Endothelial cell of umbilical vein (primary cell): ENCODE measurements around the gene NUMBL.

ENCODE experiments used
- EZH2 ChIP-seq: IDR thresholded peaks from 2 replicates; pipeline ENCODE4 v1.6.1; 2012; ENCODE audit warnings: borderline replicate concordance, low read depth, mild to moderate bottlenecking, moderate library complexity, low read length, inconsistent platforms; ENCODE audit not compliant: severe bottlenecking
- FOS ChIP-seq: IDR thresholded peaks from 2 replicates; pipeline ENCODE4 v1.6.1; 2011; ENCODE audit warnings: mild to moderate bottlenecking, low read length, moderate library complexity, borderline replicate concordance; ENCODE audit not compliant: insufficient read depth
- GATA2 ChIP-seq: IDR thresholded peaks from 2 replicates; pipeline ENCODE4 v1.7.0; 2011; ENCODE audit warnings: low read depth, mild to moderate bottlenecking, moderate library complexity, mixed read lengths, low read length; ENCODE audit not compliant: insufficient read length, insufficient read depth
- POLR2A ChIP-seq: IDR thresholded peaks from 2 replicates; pipeline ENCODE4 v1.6.1; 2012; ENCODE audit warnings: low read depth, mild to moderate bottlenecking, control low read depth, low read length
- POLR2AphosphoS5 ChIP-seq: IDR thresholded peaks from 2 replicates; pipeline ENCODE4 v1.6.1; 2012; ENCODE audit warnings: low read depth, mild to moderate bottlenecking, control low read depth, low read length, moderate library complexity; ENCODE audit not compliant: insufficient read depth
- TF ChIP-seq, protein P1 (sequence below), 2 donors: IDR thresholded peaks; 1 replicate in 1 of 2; 2 replicates in 1 of 2; pipeline ENCODE4 v1.5.1; 2011; ENCODE audit warnings: low read length in 2 of 2, mild to moderate bottlenecking in 2 of 2, moderate library complexity in 2 of 2, control low read depth in 1 of 2, inconsistent platforms in 1 of 2, low read depth in 1 of 2; ENCODE audit not compliant: insufficient read depth in 1 of 2; ENCODE audit errors: extremely low read depth in 1 of 2
- TF ChIP-seq, protein P2 (sequence below): IDR thresholded peaks from 2 replicates; pipeline ENCODE4 v1.6.1; 2011; ENCODE audit not compliant: insufficient read depth, insufficient read length

DNA sequence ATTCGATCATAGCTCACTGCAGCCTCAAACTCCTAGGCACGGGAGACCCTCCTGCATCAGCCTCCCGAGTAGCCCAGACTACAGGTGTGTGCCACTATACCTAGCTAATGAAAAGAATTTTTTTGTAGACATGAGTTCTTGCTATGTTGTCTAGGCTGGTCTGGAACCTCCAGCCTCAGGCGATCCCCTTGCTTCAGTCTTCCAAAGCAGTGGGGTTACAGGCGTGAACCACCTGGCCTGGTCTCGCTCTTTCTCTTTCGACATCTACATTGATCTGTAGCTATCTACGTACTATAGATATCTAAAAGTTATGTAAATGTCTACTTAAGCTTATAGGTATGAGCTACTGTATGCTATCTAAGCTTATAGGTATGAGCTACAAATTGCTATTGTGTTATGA lies 32.4 kb downstream of the NUMBL start:
- TF ChIP-seq, protein P1, sequence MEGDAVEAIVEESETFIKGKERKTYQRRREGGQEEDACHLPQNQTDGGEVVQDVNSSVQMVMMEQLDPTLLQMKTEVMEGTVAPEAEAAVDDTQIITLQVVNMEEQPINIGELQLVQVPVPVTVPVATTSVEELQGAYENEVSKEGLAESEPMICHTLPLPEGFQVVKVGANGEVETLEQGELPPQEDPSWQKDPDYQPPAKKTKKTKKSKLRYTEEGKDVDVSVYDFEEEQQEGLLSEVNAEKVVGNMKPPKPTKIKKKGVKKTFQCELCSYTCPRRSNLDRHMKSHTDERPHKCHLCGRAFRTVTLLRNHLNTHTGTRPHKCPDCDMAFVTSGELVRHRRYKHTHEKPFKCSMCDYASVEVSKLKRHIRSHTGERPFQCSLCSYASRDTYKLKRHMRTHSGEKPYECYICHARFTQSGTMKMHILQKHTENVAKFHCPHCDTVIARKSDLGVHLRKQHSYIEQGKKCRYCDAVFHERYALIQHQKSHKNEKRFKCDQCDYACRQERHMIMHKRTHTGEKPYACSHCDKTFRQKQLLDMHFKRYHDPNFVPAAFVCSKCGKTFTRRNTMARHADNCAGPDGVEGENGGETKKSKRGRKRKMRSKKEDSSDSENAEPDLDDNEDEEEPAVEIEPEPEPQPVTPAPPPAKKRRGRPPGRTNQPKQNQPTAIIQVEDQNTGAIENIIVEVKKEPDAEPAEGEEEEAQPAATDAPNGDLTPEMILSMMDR (IDR thresholded peaks at IDR 0.05; ENCODE audit: extremely low read depth in 1 of 2, insufficient read depth in 1 of 2, low read depth in 1 of 2, low read length in 2 of 2): no peak
- no peak for TF ChIP-seq POLR2A
- TF ChIP-seq, protein P2, sequence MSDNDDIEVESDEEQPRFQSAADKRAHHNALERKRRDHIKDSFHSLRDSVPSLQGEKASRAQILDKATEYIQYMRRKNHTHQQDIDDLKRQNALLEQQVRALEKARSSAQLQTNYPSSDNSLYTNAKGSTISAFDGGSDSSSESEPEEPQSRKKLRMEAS: no peak
- TF ChIP-seq GATA2: no peak
- no peak for TF ChIP-seq EZH2
- no peak for TF ChIP-seq POLR2AphosphoS5
- no peak for TF ChIP-seq FOS
